Fibroblast of lung (primary cell): ENCODE data around the gene ITSN1.

Experiments used
- EZH2 ChIP-seq: IDR thresholded peaks from 2 replicates; pipeline ENCODE4 v1.5.1; 2012; ENCODE audit warnings: low read length, control low read depth, mild to moderate bottlenecking; ENCODE audit errors: missing control alignments
- TF ChIP-seq, protein P1 (sequence below), 2 donors: IDR thresholded peaks in 1 of 2; conservative IDR thresholded peaks in 1 of 2; 1 replicate in 1 of 2; 2 replicates in 1 of 2; pipeline ENCODE4 v1.5.1; 2011 to 2012; ENCODE audit warnings: low read length in 2 of 2, control low read depth in 1 of 2, inconsistent platforms in 1 of 2, low read depth in 1 of 2, mild to moderate bottlenecking in 1 of 2

DNA sequence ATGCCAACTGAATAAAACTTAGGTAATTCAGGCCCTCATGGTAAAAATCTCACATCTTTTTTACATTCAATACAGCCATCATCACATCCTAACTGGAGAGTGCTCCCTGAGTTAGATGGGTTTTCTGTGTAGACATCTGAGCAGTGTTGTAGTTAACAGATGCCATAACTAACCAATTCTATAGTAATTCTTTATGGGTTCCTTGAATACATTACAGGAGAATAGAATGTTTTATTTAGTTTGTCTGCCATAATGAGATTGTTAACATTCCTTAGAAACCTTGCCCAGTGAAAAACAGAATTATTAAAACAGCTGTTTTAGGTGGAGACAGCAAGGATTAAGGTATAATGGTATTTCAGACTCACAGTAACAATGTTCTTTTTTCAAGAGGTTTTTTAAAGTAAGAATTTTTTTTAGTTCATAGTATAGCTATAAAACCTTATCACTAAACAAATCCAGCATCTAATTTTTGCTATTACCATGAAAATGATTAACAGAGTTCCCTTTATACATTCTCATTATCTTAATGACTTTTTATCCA lies 178.0 kb downstream of the ITSN1 start:
- TF ChIP-seq, protein P1, sequence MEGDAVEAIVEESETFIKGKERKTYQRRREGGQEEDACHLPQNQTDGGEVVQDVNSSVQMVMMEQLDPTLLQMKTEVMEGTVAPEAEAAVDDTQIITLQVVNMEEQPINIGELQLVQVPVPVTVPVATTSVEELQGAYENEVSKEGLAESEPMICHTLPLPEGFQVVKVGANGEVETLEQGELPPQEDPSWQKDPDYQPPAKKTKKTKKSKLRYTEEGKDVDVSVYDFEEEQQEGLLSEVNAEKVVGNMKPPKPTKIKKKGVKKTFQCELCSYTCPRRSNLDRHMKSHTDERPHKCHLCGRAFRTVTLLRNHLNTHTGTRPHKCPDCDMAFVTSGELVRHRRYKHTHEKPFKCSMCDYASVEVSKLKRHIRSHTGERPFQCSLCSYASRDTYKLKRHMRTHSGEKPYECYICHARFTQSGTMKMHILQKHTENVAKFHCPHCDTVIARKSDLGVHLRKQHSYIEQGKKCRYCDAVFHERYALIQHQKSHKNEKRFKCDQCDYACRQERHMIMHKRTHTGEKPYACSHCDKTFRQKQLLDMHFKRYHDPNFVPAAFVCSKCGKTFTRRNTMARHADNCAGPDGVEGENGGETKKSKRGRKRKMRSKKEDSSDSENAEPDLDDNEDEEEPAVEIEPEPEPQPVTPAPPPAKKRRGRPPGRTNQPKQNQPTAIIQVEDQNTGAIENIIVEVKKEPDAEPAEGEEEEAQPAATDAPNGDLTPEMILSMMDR (conservative IDR thresholded peaks at IDR 0.05 in 1 of 2, IDR thresholded peaks at IDR 0.05 in 1 of 2; ENCODE audit: low read depth in 1 of 2, low read length in 2 of 2) = no peak
- TF ChIP-seq EZH2 = no peak
